K562 (cell line): ENCODE data around the gene CBL. TPM values are rescaled to one million over a fixed set of nuclear protein-coding genes. Genes with fewer than 3 reads are reported as not detected.

Experiments
- ATAC-seq: fragments of 200-7000 bp; cut with Tn5 transposase; 3 replicates; pipeline ENCODE4 v1.9.1; 2020; ENCODE audit warnings: moderate library complexity
- BruUV-seq: library from RNA; stranded (reverse); fragments of 400-500 nt; replicated peaks from 2 replicates; lab custom pipeline; 2021; lab: Mats Ljungman, UMichigan
- CTCF ChIA-PET: fragments of 300-600 bp; formaldehyde crosslinking; extraction: SDS; loops from one replicate; lab custom pipeline; 2021; ENCODE audit warnings: low intra/inter-chr PET ratio; lab: Yijun Ruan, JAX
- POLR2A ChIA-PET: fragments of 300-600, 350-650 bp; sonication (Branson Sonifier 250); formaldehyde crosslinking; extraction: SDS; loops from one replicate; lab custom pipeline; 2021; ENCODE audit warnings: antibody characterized with exemption, inconsistent platforms; lab: Yijun Ruan, JAX
- DNase-seq, 4 experiments: peaks; one replicate each; pipeline versions ENCODE4 v3.0.0 to v3.0.0-alpha.2; 2011 to 2018; ENCODE audit warnings: low spot score in 3 of 4, mixed read lengths in 3 of 4; ENCODE audit errors: extremely low read depth in 1 of 4
- FAIRE-seq: peaks from 2 replicates; lab custom pipeline; 2011; peaks lifted over from hg19 to GRCh38; lab: Jason Lieb, UNC
- H2AFZ ChIP-seq: 2 replicates; pipeline ENCODE4 v1.6.0; 2011; ENCODE audit warnings: low read depth, low read length, control low read depth, inconsistent platforms
- H3K27ac ChIP-seq: fragments of 200-600 bp; 3 replicates; pipeline ENCODE4 v1.8.0; 2011; ENCODE audit warnings: low read depth, mild to moderate bottlenecking, control low read depth, inconsistent platforms, low read length, moderate library complexity, mixed read lengths; ENCODE audit errors: extremely low read depth
- H3K27me3 ChIP-seq, 2 experiments: fragments of 300-600 bp in 1 of 2; 2 replicates in 1 of 2; 3 replicates in 1 of 2; pipeline versions ENCODE4 v1.6.0 to v1.8.0; 2011; ENCODE audit warnings: inconsistent platforms in 2 of 2, low read length in 2 of 2, mild to moderate bottlenecking in 1 of 2, mixed read lengths in 1 of 2, moderate library complexity in 1 of 2; ENCODE audit not compliant: control insufficient read depth in 2 of 2, insufficient read depth in 2 of 2
- H3K36me3 ChIP-seq: fragments of 300-600 bp; 3 replicates; pipeline ENCODE4 v1.8.0; 2011; ENCODE audit warnings: mild to moderate bottlenecking, low read length, inconsistent platforms; ENCODE audit not compliant: control insufficient read depth, insufficient read depth
- H3K4me1 ChIP-seq, 2 experiments: fragments of 200-600 bp in 1 of 2; replicated peaks in 1 of 2; 2 replicates in 1 of 2; 3 replicates in 1 of 2; pipeline versions ENCODE4 v1.5.1 to v1.8.0; 2011; ENCODE audit warnings: inconsistent platforms in 2 of 2, low read length in 2 of 2, mild to moderate bottlenecking in 1 of 2, mixed read lengths in 1 of 2, moderate library complexity in 1 of 2; ENCODE audit not compliant: control insufficient read depth in 2 of 2, insufficient read depth in 2 of 2
- H3K4me2 ChIP-seq: 2 replicates; pipeline ENCODE4 v1.6.1; 2011; ENCODE audit warnings: low read length, control low read depth, inconsistent platforms, mixed read lengths; ENCODE audit not compliant: insufficient read depth
- H3K4me3 ChIP-seq: fragments of 200-600 bp; sonication (generic), shearing (Covaris generic); 2 replicates; pipeline ENCODE4 v1.5.1; 2016; ENCODE audit warnings: control low read depth, inconsistent platforms
- H3K79me2 ChIP-seq: fragments of 200-600 bp; 3 replicates; pipeline ENCODE4 v1.8.0; 2011; ENCODE audit warnings: low read length, inconsistent platforms; ENCODE audit not compliant: control insufficient read depth, insufficient read depth
- H3K9ac ChIP-seq, 2 experiments: 2 replicates each; pipeline versions ENCODE4 v1.6.0 to v1.6.1; 2011; ENCODE audit warnings: low read depth in 2 of 2, low read length in 2 of 2, control low read depth in 1 of 2, inconsistent platforms in 1 of 2, mild to moderate bottlenecking in 1 of 2, mixed read lengths in 1 of 2; ENCODE audit not compliant: insufficient read depth in 1 of 2
- H3K9me1 ChIP-seq: one replicate; pipeline ENCODE4 v1.6.0; 2011; ENCODE audit warnings: inconsistent platforms, mild to moderate bottlenecking, low read length, moderate library complexity; ENCODE audit not compliant: control insufficient read depth, insufficient read depth
- H3K9me3 ChIP-seq: replicated peaks from 2 replicates; pipeline ENCODE4 v1.5.1; 2011; ENCODE audit warnings: low read depth, low read length, inconsistent platforms; ENCODE audit not compliant: control insufficient read depth, insufficient read depth
- H4K20me1 ChIP-seq: replicated peaks from 2 replicates; pipeline ENCODE4 v1.6.1; 2011; ENCODE audit warnings: low read length, inconsistent platforms, mixed read lengths; ENCODE audit not compliant: control insufficient read depth, insufficient read depth
- ETS2 ChIP-seq: IDR thresholded peaks from 2 replicates; pipeline ENCODE4 v1.6.1; 2016; ENCODE audit warnings: borderline replicate concordance, missing genetic modification characterization, mild to moderate bottlenecking, moderate library complexity, missing compliant biosample characterization; ENCODE audit not compliant: poor library complexity, severe bottlenecking
- JUND ChIP-seq, 2 experiments: IDR thresholded peaks; 2 replicates in 1 of 2; 3 replicates in 1 of 2; pipeline ENCODE4 v1.6.1; 2011; ENCODE audit warnings: borderline replicate concordance in 2 of 2, low read depth in 2 of 2, low read length in 2 of 2, improper control_type of control experiment in 1 of 2, missing biosample characterization in 1 of 2, missing genetic modification characterization in 1 of 2, missing genetic modification reagents in 1 of 2
- MEF2D ChIP-seq: conservative IDR thresholded peaks from 2 replicates; pipeline ENCODE4 v1.6.1; 2016; ENCODE audit warnings: low read depth, missing genetic modification characterization, missing compliant biosample characterization
- RBM39 ChIP-seq: fragments of 200-400 bp; formaldehyde crosslinking; optimal IDR thresholded peaks from 2 replicates; pipeline ENCODE3; 2018; ENCODE audit warnings: low read depth, low read length
- RREB1 ChIP-seq: fragments of 250-450 bp; sonication (Bioruptor Pico); IDR thresholded peaks from 2 replicates; pipeline ENCODE4 v1.4.0; 2020
- SIRT6 ChIP-seq: IDR thresholded peaks from one replicate; pipeline ENCODE4 v1.6.1; 2012; ENCODE audit warnings: low read depth, mild to moderate bottlenecking, control low read depth, inconsistent platforms, low read length, moderate library complexity
- TRIM25 ChIP-seq: fragments of 450-650 bp; IDR thresholded peaks from 2 replicates; pipeline ENCODE4 v1.7.0; 2016; ENCODE audit warnings: borderline replicate concordance
- ZNF384 ChIP-seq: IDR thresholded peaks from 2 replicates; pipeline ENCODE4 v1.6.1; 2012; ENCODE audit warnings: low read depth, low read length, improper control_type of control experiment
- WGBS: fragments of 100-300 bp; shearing (Covaris generic); methylation state at CpG from one replicate; pipeline ENCODE4 v1.1.6; 2016; ENCODE audit warnings: low coverage, mixed read lengths; ENCODE audit not compliant: insufficient coverage; ENCODE audit errors: missing lambda C conversion rate; 5-methylcytosine and 5-hydroxymethylcytosine counted together
- in situ Hi-C: fragments of 300-500 bp; cut with MboI; formaldehyde crosslinking; loops from 4 replicates; pipeline ENCODE4 v1.15.0; 2018; ENCODE audit warnings: inconsistent platforms, mixed read lengths
- intact Hi-C: fragments of 100-400 bp; cut with micrococcal nuclease; formaldehyde crosslinking; loops from 2 replicates; pipeline ENCODE4 v1.14.2; 2022
- polyA plus RNA-seq, 8 experiments: library from polyadenylated mRNA; depleted of rRNA in 4 of 8; stranded (reverse) in 5 of 8; unstranded in 3 of 8; fragments of >200 nt; fragmentation: Nextera tagmentation in 2 of 8; fragmentation: Illumina TruSeq in 1 of 8; extraction: Ambion mirVana in 2 of 8; extraction: Trizol in 1 of 8; gene quantifications; 2 replicates each; pipeline versions ENCODE4 v1.2.1 to v1.2.3, GENCODE V29; 2011 to 2014; ENCODE audit warnings: inconsistent platforms in 1 of 8, missing spikeins in 1 of 8
- total RNA-seq, 7 experiments: library from RNA; depleted of rRNA in 6 of 7; stranded (reverse); fragments of >200 nt in 6 of 7; fragmentation: Illumina TruSeq in 2 of 7; extraction: Trizol in 2 of 7; gene quantifications; 2 replicates each; pipeline versions ENCODE4 v1.2.1 to v1.2.3, GENCODE V29; 2011 to 2021; ENCODE audit warnings: low replicate concordance in 1 of 7

Gene CBL
- total and polyA plus RNA-seq, 9 of the 15 experiments (the other 6 are each of a cell fraction or from before 2014, with no cell fraction given): 3.2 to 24.9 (median 9.9) TPM

GRCh38 chr11:119298726-119299125, 92.6 kb downstream of the CBL start:
- no peak overlapping the region for H2AFZ ChIP-seq
- no peaks in the 10 kb centered on the region for H4K20me1 ChIP-seq
- in situ Hi-C loops (no loop called here), intact Hi-C loops (no loop called here)
- no peak overlapping the region for H3K4me3 ChIP-seq
- WGBS: 78% methylated on average over 1 of the region's 2 CpGs
- H3K9ac ChIP-seq: no peak overlapping the region
- ChIA-PET POLR2A (no interaction called here), CTCF (no interaction called here)
- TF ChIP-seq TRIM25: no peak
- no peak for TF ChIP-seq JUND (IDR thresholded peaks at IDR 0.05; ENCODE audit: borderline replicate concordance, low read depth, low read length)
- TF ChIP-seq JUND (tag; IDR thresholded peaks at IDR 0.05; ENCODE audit: borderline replicate concordance, low read depth, low read length): no peak
- TF ChIP-seq MEF2D (tag): no peak
- TF ChIP-seq ETS2 (tag): no peak
- TF ChIP-seq ZNF384: no peak
- TF ChIP-seq RREB1 (CRISPR knock-in tag): no peak
- TF ChIP-seq SIRT6: no peak
- TF ChIP-seq RBM39: no peak
- H3K27me3 ChIP-seq: no peaks in the 10 kb centered on the region
- FAIRE-seq: no peak
- no peak for DNase-seq
- H3K27ac ChIP-seq: no peak overlapping the region
- H3K9me3 ChIP-seq: no peaks in the 10 kb centered on the region
- BruUV-seq: no TSS peak
- peaks cover 70% of the 10 kb centered on the region for H3K36me3 ChIP-seq
- H3K79me2 ChIP-seq: no peaks in the 10 kb centered on the region
- no peaks in the 10 kb centered on the region for H3K4me1 ChIP-seq
- H3K4me2 ChIP-seq: no peak overlapping the region
- H3K9me1 ChIP-seq: no peaks in the 10 kb centered on the region
- ATAC-seq: no peak
